HepG2 (cell line): Measurements from ENCODE around the gene PKMYT1. TPM values are rescaled to one million over a fixed set of nuclear protein-coding genes. Genes with fewer than 3 reads are reported as not detected.

ENCODE experiments used
- HOXA7 ChIP-seq: sonication (generic); formaldehyde crosslinking; IDR thresholded peaks from 2 replicates; pipeline ENCODE4 v1.8.1; 2022; ENCODE audit warnings: mild to moderate bottlenecking, missing genetic modification reagents, moderate library complexity
- ISL2 ChIP-seq: sonication (generic); formaldehyde crosslinking; IDR thresholded peaks from 2 replicates; pipeline ENCODE4 v1.5.0; 2020; ENCODE audit warnings: missing genetic modification reagents
- KDM2A ChIP-seq: sonication (generic); formaldehyde crosslinking; IDR thresholded peaks from 2 replicates; pipeline ENCODE4 v1.4.0; 2020; ENCODE audit warnings: low read depth, missing genetic modification reagents, borderline replicate concordance
- MAZ ChIP-seq, 2 experiments: sonication (generic) in 1 of 2; formaldehyde crosslinking in 1 of 2; IDR thresholded peaks; 2 replicates each; pipeline versions ENCODE4 v1.5.0 to v1.6.1; 2012 to 2020; ENCODE audit warnings: low read depth in 2 of 2, mild to moderate bottlenecking in 2 of 2, borderline replicate concordance in 1 of 2, improper control_type of control experiment in 1 of 2, low read length in 1 of 2, missing genetic modification reagents in 1 of 2, moderate library complexity in 1 of 2
- NCOA1 ChIP-seq: sonication (generic); formaldehyde crosslinking; IDR thresholded peaks from 2 replicates; pipeline ENCODE4 v1.9.0; 2021; ENCODE audit warnings: missing genetic modification reagents
- PCBP1 ChIP-seq: fragments of 200-400 bp; formaldehyde crosslinking; IDR thresholded peaks from 2 replicates; pipeline ENCODE4 v1.6.1; 2017; ENCODE audit warnings: mild to moderate bottlenecking, low read depth, low read length, borderline replicate concordance
- PLRG1 ChIP-seq: fragments of 450-650 bp; conservative IDR thresholded peaks from 2 replicates; pipeline ENCODE4 v1.6.1; 2016
- RAD21 ChIP-seq: fragments of 450-650 bp; formaldehyde crosslinking; IDR thresholded peaks from 2 replicates; pipeline ENCODE4 v1.5.0; 2020; ENCODE audit warnings: mild to moderate bottlenecking
- SAFB2 ChIP-seq: sonication (generic); formaldehyde crosslinking; IDR thresholded peaks from 2 replicates; pipeline ENCODE4 v1.5.1; 2020; ENCODE audit warnings: missing genetic modification reagents, low read depth, mild to moderate bottlenecking, borderline replicate concordance
- TMF1 ChIP-seq: sonication (generic); formaldehyde crosslinking; IDR thresholded peaks from 2 replicates; pipeline ENCODE4 v1.8.1; 2022; ENCODE audit warnings: low read depth, missing genetic modification reagents
- ZMYM4 ChIP-seq: sonication (generic); formaldehyde crosslinking; IDR thresholded peaks from 2 replicates; pipeline ENCODE4 v1.8.1; 2023; ENCODE audit warnings: mild to moderate bottlenecking, missing genetic modification reagents
- polyA plus RNA-seq, 8 experiments: library from polyadenylated mRNA; depleted of rRNA in 3 of 8; stranded (reverse) in 7 of 8; unstranded in 1 of 8; fragments of >200 nt; fragmentation: Illumina TruSeq in 4 of 8; extraction: Trizol in 4 of 8; gene quantifications; 2 replicates each; pipeline versions ENCODE4 v1.2.1 to v1.2.3, GENCODE V29; 2011 to 2016; ENCODE audit warnings: low read depth in 4 of 8, missing spikeins in 1 of 8, mixed read lengths in 1 of 8; ENCODE audit not compliant: insufficient read depth in 1 of 8
- total RNA-seq, 5 experiments: library from RNA; depleted of rRNA; stranded (reverse); fragments of >200 nt; fragmentation: Illumina TruSeq; extraction: Trizol; gene quantifications; 2 replicates each; pipeline ENCODE4 v1.2.3, GENCODE V29; 2016; ENCODE audit warnings: low read depth in 1 of 5
- TF ChIP-seq, protein P1 (sequence below): sonication (generic); formaldehyde crosslinking; IDR thresholded peaks from 2 replicates; pipeline ENCODE4 v1.5.0; 2020; ENCODE audit warnings: mild to moderate bottlenecking, missing genetic modification reagents
- TF ChIP-seq, protein P2 (sequence below): sonication (generic); formaldehyde crosslinking; conservative IDR thresholded peaks from 2 replicates; pipeline ENCODE4 v1.8.0; 2022; ENCODE audit warnings: missing genetic modification reagents
- TF ChIP-seq, protein P3 (sequence below): sonication (generic); formaldehyde crosslinking; IDR thresholded peaks from 2 replicates; pipeline ENCODE4 v1.5.1; 2020; ENCODE audit warnings: mild to moderate bottlenecking, missing genetic modification reagents, moderate library complexity
- TF ChIP-seq, protein P4 (sequence below): sonication (generic); formaldehyde crosslinking; IDR thresholded peaks from 2 replicates; pipeline ENCODE4 v1.5.1; 2020; ENCODE audit warnings: missing genetic modification reagents, mild to moderate bottlenecking, borderline replicate concordance

PKMYT1 gene
- total and polyA plus RNA-seq, 2 of the 13 experiments (the other 11 are each of a cell fraction or from before 2014, with no cell fraction given), result 7.0 to 27.8 TPM

DNA sequence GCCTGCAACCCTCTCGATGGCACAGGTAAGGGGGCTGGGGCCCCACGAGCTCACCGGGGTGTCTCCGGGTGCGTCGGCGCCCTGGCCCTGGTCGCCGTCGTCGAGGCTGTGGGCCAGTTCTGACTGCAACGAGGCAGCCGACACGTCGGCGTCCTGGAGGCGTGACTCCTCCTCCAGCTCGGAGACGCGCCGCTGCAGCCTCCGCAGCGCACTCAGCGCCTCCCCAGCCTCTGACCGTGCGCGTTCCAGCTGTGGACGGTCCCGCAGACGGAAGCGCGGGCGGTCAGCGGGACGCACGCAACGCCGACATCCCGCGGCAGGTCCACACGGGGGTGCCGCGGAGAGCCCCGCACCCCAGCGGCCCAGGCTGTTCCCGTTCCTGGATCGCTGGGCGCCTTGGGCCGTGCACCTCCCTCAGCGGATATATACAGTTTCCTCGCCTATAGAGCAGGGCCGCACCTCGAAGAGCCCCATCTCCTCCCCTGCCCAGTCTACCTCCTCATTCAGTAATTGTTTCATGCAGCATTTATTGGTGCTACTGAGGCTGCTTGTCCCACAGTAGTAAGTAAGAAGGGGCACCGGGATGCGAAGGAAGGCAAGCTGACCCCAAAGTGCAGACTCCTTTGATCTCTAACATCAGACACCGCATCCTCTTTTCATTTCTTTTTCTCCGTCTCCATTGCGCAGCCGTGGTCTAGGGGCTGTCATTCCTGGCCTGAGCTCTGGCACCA, 49.4 kb upstream of the PKMYT1 start (continued):
- TF ChIP-seq, protein P1, sequence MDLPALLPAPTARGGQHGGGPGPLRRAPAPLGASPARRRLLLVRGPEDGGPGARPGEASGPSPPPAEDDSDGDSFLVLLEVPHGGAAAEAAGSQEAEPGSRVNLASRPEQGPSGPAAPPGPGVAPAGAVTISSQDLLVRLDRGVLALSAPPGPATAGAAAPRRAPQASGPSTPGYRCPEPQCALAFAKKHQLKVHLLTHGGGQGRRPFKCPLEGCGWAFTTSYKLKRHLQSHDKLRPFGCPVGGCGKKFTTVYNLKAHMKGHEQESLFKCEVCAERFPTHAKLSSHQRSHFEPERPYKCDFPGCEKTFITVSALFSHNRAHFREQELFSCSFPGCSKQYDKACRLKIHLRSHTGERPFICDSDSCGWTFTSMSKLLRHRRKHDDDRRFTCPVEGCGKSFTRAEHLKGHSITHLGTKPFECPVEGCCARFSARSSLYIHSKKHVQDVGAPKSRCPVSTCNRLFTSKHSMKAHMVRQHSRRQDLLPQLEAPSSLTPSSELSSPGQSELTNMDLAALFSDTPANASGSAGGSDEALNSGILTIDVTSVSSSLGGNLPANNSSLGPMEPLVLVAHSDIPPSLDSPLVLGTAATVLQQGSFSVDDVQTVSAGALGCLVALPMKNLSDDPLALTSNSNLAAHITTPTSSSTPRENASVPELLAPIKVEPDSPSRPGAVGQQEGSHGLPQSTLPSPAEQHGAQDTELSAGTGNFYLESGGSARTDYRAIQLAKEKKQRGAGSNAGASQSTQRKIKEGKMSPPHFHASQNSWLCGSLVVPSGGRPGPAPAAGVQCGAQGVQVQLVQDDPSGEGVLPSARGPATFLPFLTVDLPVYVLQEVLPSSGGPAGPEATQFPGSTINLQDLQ (CRISPR knock-in tag), result no peak
- no peak for TF ChIP-seq PCBP1
- no peak for TF ChIP-seq TMF1
- peak; percentile 81; the same call in 1 of the 2 replicates for TF ChIP-seq KDM2A
- no peak for TF ChIP-seq ISL2 (CRISPR knock-in tag)
- TF ChIP-seq, protein P2, sequence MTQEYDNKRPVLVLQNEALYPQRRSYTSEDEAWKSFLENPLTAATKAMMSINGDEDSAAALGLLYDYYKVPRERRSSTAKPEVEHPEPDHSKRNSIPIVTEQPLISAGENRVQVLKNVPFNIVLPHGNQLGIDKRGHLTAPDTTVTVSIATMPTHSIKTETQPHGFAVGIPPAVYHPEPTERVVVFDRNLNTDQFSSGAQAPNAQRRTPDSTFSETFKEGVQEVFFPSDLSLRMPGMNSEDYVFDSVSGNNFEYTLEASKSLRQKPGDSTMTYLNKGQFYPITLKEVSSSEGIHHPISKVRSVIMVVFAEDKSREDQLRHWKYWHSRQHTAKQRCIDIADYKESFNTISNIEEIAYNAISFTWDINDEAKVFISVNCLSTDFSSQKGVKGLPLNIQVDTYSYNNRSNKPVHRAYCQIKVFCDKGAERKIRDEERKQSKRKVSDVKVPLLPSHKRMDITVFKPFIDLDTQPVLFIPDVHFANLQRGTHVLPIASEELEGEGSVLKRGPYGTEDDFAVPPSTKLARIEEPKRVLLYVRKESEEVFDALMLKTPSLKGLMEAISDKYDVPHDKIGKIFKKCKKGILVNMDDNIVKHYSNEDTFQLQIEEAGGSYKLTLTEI (CRISPR knock-in tag), result no peak
- TF ChIP-seq MAZ (IDR thresholded peaks at IDR 0.05; ENCODE audit: borderline replicate concordance, low read depth, low read length), result no peak
- TF ChIP-seq MAZ (CRISPR knock-in tag; IDR thresholded peaks at IDR 0.05; ENCODE audit: low read depth), result 0 out of 2 replicates have a peak, but pooled peaks have one; percentile 23
- TF ChIP-seq, protein P3, sequence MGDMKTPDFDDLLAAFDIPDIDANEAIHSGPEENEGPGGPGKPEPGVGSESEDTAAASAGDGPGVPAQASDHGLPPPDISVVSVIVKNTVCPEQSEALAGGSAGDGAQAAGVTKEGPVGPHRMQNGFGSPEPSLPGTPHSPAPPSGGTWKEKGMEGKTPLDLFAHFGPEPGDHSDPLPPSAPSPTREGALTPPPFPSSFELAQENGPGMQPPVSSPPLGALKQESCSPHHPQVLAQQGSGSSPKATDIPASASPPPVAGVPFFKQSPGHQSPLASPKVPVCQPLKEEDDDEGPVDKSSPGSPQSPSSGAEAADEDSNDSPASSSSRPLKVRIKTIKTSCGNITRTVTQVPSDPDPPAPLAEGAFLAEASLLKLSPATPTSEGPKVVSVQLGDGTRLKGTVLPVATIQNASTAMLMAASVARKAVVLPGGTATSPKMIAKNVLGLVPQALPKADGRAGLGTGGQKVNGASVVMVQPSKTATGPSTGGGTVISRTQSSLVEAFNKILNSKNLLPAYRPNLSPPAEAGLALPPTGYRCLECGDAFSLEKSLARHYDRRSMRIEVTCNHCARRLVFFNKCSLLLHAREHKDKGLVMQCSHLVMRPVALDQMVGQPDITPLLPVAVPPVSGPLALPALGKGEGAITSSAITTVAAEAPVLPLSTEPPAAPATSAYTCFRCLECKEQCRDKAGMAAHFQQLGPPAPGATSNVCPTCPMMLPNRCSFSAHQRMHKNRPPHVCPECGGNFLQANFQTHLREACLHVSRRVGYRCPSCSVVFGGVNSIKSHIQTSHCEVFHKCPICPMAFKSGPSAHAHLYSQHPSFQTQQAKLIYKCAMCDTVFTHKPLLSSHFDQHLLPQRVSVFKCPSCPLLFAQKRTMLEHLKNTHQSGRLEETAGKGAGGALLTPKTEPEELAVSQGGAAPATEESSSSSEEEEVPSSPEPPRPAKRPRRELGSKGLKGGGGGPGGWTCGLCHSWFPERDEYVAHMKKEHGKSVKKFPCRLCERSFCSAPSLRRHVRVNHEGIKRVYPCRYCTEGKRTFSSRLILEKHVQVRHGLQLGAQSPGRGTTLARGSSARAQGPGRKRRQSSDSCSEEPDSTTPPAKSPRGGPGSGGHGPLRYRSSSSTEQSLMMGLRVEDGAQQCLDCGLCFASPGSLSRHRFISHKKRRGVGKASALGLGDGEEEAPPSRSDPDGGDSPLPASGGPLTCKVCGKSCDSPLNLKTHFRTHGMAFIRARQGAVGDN (CRISPR knock-in tag), result peak; percentile 88
- TF ChIP-seq ZMYM4 (CRISPR knock-in tag), result no peak
- no peak for TF ChIP-seq NCOA1 (CRISPR knock-in tag)
- TF ChIP-seq RAD21 (CRISPR knock-in tag), result no peak
- TF ChIP-seq HOXA7 (CRISPR knock-in tag), result no peak
- no peak for TF ChIP-seq PLRG1
- TF ChIP-seq, protein P4, sequence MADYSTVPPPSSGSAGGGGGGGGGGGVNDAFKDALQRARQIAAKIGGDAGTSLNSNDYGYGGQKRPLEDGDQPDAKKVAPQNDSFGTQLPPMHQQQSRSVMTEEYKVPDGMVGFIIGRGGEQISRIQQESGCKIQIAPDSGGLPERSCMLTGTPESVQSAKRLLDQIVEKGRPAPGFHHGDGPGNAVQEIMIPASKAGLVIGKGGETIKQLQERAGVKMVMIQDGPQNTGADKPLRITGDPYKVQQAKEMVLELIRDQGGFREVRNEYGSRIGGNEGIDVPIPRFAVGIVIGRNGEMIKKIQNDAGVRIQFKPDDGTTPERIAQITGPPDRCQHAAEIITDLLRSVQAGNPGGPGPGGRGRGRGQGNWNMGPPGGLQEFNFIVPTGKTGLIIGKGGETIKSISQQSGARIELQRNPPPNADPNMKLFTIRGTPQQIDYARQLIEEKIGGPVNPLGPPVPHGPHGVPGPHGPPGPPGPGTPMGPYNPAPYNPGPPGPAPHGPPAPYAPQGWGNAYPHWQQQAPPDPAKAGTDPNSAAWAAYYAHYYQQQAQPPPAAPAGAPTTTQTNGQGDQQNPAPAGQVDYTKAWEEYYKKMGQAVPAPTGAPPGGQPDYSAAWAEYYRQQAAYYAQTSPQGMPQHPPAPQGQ (CRISPR knock-in tag), result no peak
- no peak for TF ChIP-seq SAFB2 (CRISPR knock-in tag)
